HG03342 (cell line): ENCODE data around the gene NELFE.
A peak's percentile ranks its signal among the peaks of the same experiment; 100 is the strongest.

Experiments used
- ATAC-seq: cut with Tn5 transposase; IDR thresholded peaks from one replicate; pipeline ENCODE4 v1.9.1; 2021; ENCODE audit warnings: mild to moderate bottlenecking, moderate library complexity; ENCODE audit not compliant: unreplicated experiment

The NELFE gene

GRCh38 chr6:31972709-31973350, 14.1 kb upstream of the NELFE start:
- ATAC-seq: no peak

- ATAC-seq: peak; percentile 85
These were observed 13.4 kb upstream of the NELFE start, which contains the start of gene DXO for GRCh38 chr6:31971993-31972708. Gene DXO (minus strand): TSS chr6:31972138. CDS start chr6:31971675, 463 bp downstream.

- no peak for ATAC-seq
These were observed 12.7 kb upstream of the NELFE start for GRCh38 chr6:31971279-31971992.

GRCh38 chr6:31970604-31971271, 12.0 kb upstream of the NELFE start:
- no peak for ATAC-seq

- no peak for ATAC-seq
These were observed 11.2 kb upstream of the NELFE start for GRCh38 chr6:31969712-31970603.

GRCh38 chr6:31968791-31969711, 10.3 kb upstream of the NELFE start:
- no peak for ATAC-seq

- ATAC-seq: no peak
These were observed 9.6 kb upstream of the NELFE start for GRCh38 chr6:31968326-31968725.

- no peak for ATAC-seq
These were observed 9.2 kb upstream of the NELFE start for GRCh38 chr6:31967926-31968320.

GRCh38 chr6:31966997-31967925, 8.5 kb upstream of the NELFE start:
- no peak for ATAC-seq

GRCh38 chr6:31966506-31966905, 7.7 kb upstream of the NELFE start:
- no peak for ATAC-seq

GRCh38 chr6:31965700-31966099, 6.9 kb upstream of the NELFE start:
- no peak for ATAC-seq

- ATAC-seq: no peak
These were observed 5.2 kb upstream of the NELFE start for GRCh38 chr6:31963921-31964320.

- ATAC-seq: no peak
These were observed 2.8 kb upstream of the NELFE start for GRCh38 chr6:31961616-31962015.

GRCh38 chr6:31958412-31958740, 395 bp downstream of the NELFE start:
- peak; percentile 1 for ATAC-seq

GRCh38 chr6:31956796-31957195, 2.0 kb downstream of the NELFE start:
- ATAC-seq: no peak

- no peak for ATAC-seq
These were observed 4.3 kb downstream of the NELFE start for GRCh38 chr6:31954511-31954910.

- no peak for ATAC-seq
These were observed 5.9 kb downstream of the NELFE start for GRCh38 chr6:31952890-31953289.

GRCh38 chr6:31952140-31952805, 6.5 kb downstream of the NELFE start:
- ATAC-seq: no peak
